DND-41 (cell line): ENCODE measurements around the gene TMTC2.

Source experiments
- ATAC-seq: fragments of 200-7000 bp; cut with Tn5 transposase; 3 replicates; pipeline ENCODE4 v1.9.1; 2021; ENCODE audit warnings: low read depth; ENCODE audit not compliant: insufficient read depth
- DNase-seq: peaks from one replicate; pipeline ENCODE4 v3.0.0-alpha.2; 2020
- H2AFZ ChIP-seq: 2 replicates; pipeline ENCODE4 v1.6.0; 2012; ENCODE audit warnings: low read depth, low read length
- H3K27ac ChIP-seq: 2 replicates; pipeline ENCODE4 v1.5.1; 2012; ENCODE audit warnings: low read length, inconsistent platforms
- H3K27me3 ChIP-seq: fragments of 200-600 bp; sonication (generic); 2 replicates; pipeline ENCODE4 v1.6.0; 2012; ENCODE audit warnings: low read length, mild to moderate bottlenecking, inconsistent platforms; ENCODE audit not compliant: insufficient read depth, poor library complexity
- H3K36me3 ChIP-seq: 2 replicates; pipeline ENCODE4 v1.5.1; 2012; ENCODE audit warnings: low read length, inconsistent platforms; ENCODE audit not compliant: insufficient read depth
- H3K4me1 ChIP-seq: 2 replicates; pipeline ENCODE4 v1.5.1; 2012; ENCODE audit warnings: mild to moderate bottlenecking, low read length; ENCODE audit not compliant: insufficient read depth
- H3K4me2 ChIP-seq: 2 replicates; pipeline ENCODE4 v1.6.0; 2012; ENCODE audit warnings: mild to moderate bottlenecking, moderate library complexity, low read length, inconsistent platforms; ENCODE audit not compliant: insufficient read depth
- H3K4me3 ChIP-seq, 2 experiments: fragments of 200-600 bp in 1 of 2; shearing (Covaris generic) in 1 of 2; 2 replicates each; pipeline ENCODE4 v1.5.1; 2012 to 2016; ENCODE audit warnings: inconsistent platforms in 2 of 2, low read length in 2 of 2, mild to moderate bottlenecking in 2 of 2, low read depth in 1 of 2, moderate library complexity in 1 of 2
- H3K79me2 ChIP-seq: 2 replicates; pipeline ENCODE4 v1.6.0; 2012; ENCODE audit warnings: low read length, inconsistent platforms; ENCODE audit not compliant: insufficient read depth
- H3K9ac ChIP-seq: 2 replicates; pipeline ENCODE4 v1.6.0; 2012; ENCODE audit warnings: low read depth, mild to moderate bottlenecking, inconsistent platforms, low read length, moderate library complexity
- H3K9me3 ChIP-seq: 2 replicates; pipeline ENCODE4 v1.5.1; 2012; ENCODE audit warnings: low read length, moderate library complexity, mild to moderate bottlenecking, inconsistent platforms; ENCODE audit not compliant: insufficient read depth, severe bottlenecking
- H4K20me1 ChIP-seq: 2 replicates; pipeline ENCODE4 v1.6.0; 2012; ENCODE audit warnings: low read length; ENCODE audit not compliant: insufficient read depth
- CTCF ChIP-seq: IDR thresholded peaks from 2 replicates; pipeline ENCODE4 v1.5.1; 2012; ENCODE audit warnings: borderline replicate concordance, low read length, moderate library complexity, mild to moderate bottlenecking; ENCODE audit not compliant: poor library complexity, severe bottlenecking; ENCODE audit errors: extremely low read depth
- EZH2 ChIP-seq: IDR thresholded peaks from 3 replicates; pipeline ENCODE4 v1.6.1; 2012; ENCODE audit warnings: borderline replicate concordance, low read depth, mild to moderate bottlenecking, moderate library complexity, low read length, inconsistent platforms; ENCODE audit not compliant: severe bottlenecking

TMTC2 gene

GRCh38 chr12:82789674-82790073, 103.0 kb downstream of the TMTC2 start:
- Histone ChIP-seq H4K20me1 (no peaks in the 10 kb centered on the region), H3K4me3 (no peak overlapping the region), H3K27me3 (no peaks in the 10 kb centered on the region), H3K9ac (no peak overlapping the region), H3K27ac (no peak overlapping the region), H3K4me1 (no peaks in the 10 kb centered on the region), H2AFZ (no peak overlapping the region), H3K36me3 (no peaks in the 10 kb centered on the region), H3K9me3 (no peaks in the 10 kb centered on the region), H3K4me2 (no peak overlapping the region), H3K79me2 (no peaks in the 10 kb centered on the region)
- ATAC-seq (no peak), DNase-seq (no peak)
- no peak for TF ChIP-seq CTCF

- no peak overlapping the region for H3K27ac ChIP-seq
- no peak overlapping the region for H3K9ac ChIP-seq
- H3K79me2 ChIP-seq = no peaks in the 10 kb centered on the region
- no peak for DNase-seq
- no peaks in the 10 kb centered on the region for H4K20me1 ChIP-seq
- ATAC-seq = no peak
- H3K4me2 ChIP-seq = no peak overlapping the region
- H3K4me1 ChIP-seq = no peaks in the 10 kb centered on the region
- no peak overlapping the region for H2AFZ ChIP-seq
- no peak overlapping the region for H3K4me3 ChIP-seq
- H3K27me3 ChIP-seq = no peaks in the 10 kb centered on the region
- TF ChIP-seq EZH2 = no peak
- TF ChIP-seq CTCF = no peak
- no peaks in the 10 kb centered on the region for H3K9me3 ChIP-seq
- H3K36me3 ChIP-seq = no peaks in the 10 kb centered on the region
These were observed 107.1 kb downstream of the TMTC2 start for GRCh38 chr12:82793751-82794281.

GRCh38 chr12:82797480-82797879, 110.8 kb downstream of the TMTC2 start:
- no peak for ATAC-seq
- no peak overlapping the region for H2AFZ ChIP-seq

More at GRCh38 chr12:82797480-82797879, 110.8 kb downstream of the TMTC2 start:
- Histone ChIP-seq H3K9ac (no peak overlapping the region), H3K4me1 (no peaks in the 10 kb centered on the region), H3K27ac (no peak overlapping the region), H4K20me1 (no peaks in the 10 kb centered on the region), H3K79me2 (no peaks in the 10 kb centered on the region), H3K4me2 (no peak overlapping the region), H3K36me3 (no peaks in the 10 kb centered on the region), H3K27me3 (no peaks in the 10 kb centered on the region), H3K4me3 (no peak overlapping the region), H3K9me3 (no peaks in the 10 kb centered on the region)
- no peak for DNase-seq
- TF ChIP-seq CTCF (no peak), EZH2 (no peak)
